Activated CD8-positive, alpha-beta memory T cell treated with anti-CD3 and anti-CD28 coated beads, Interleukin-2, amount 50 U/mL, for 48 hours (primary cell): ENCODE results near the gene FNDC3B.

Experiments
- DNase-seq: peaks from one replicate; pipeline ENCODE4 v3.0.0-alpha.2; 2020

The FNDC3B gene

GRCh38 chr3:172097585-172097984, 58.2 kb downstream of the FNDC3B start:
- DNase-seq, result no peak

GRCh38 chr3:172098698-172099494, 59.5 kb downstream of the FNDC3B start:
- DNase-seq, result no peak

- DNase-seq, result no peak
Observed at GRCh38 chr3:172099495-172099808, 60.1 kb downstream of the FNDC3B start.

- no peak for DNase-seq
Observed at GRCh38 chr3:172100482-172100881, 61.1 kb downstream of the FNDC3B start.

DNA sequence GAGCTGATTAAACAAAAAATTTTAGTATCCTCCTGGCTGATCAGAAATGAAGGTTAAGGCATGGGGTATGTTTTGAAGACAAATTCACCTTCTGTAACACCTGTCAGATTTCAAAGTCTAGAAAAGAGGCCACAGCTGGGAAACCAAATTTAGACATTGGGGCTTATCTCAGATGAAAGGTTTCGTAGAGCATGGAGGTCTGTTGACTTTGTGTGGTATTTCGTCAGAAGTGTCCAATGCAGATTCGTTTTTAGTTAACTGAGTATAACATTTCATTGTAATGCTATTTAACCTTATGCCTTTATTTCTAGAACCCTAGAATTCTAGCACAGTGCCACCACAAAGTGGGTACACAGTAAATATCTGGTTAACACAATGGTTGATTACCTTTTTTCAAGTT, 61.7 kb downstream of the FNDC3B start:
- no peak for DNase-seq

DNA sequence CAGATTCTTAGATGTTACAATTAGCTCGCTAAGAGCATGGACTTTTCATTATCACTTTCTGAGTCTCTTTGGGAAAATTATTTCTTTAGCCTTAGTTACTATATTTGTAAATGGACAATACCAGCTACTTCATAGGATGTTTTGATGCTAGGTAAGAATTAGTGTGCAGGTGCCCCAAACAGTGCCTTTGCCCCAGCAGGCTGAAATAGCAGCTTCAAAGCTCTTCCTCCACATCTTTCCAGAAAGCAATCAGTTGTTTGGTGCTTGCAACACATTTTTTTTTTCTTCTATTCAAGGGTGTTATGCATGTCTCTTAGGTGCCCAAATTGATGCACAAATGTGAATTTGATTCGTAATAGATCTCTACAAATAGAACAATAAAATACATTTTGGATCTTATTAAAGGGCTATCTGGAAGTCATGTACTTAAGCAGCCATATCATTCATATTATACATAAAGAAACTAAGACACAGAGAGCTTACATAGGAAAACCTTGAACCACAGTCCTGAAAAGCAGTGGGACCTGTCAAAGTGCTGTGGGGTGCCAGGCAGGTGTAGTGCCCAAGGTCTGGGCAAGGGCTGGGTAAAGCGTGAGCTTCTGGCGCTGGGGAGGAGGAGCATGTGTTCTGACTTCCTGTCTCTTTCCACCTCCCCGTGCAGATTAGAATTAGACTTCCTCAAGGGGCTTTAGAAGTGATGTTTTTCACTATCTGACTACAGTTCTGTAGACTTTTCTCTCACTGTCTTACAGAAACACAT, 62.9 kb downstream of the FNDC3B start:
- DNase-seq, result no peak

DNA sequence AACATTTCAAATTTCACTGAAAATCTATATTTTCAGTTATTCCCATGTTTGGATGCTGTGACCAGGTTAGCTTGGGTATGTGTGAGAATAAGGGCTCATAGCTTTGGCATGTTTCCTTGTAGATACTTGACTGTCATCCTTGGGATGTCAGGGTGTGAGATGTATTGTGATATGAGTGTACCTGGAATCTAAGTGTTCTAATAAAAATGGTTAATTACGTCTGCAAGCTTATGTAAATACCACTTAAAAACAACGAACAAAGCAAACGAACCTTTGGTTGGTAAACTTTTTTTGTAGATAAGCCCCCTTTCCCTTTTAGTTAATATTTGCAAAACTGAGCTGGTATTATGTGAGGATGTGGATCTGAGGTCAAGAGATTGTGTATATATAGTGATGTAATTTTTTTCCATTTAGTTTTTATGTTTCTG, 63.5 kb downstream of the FNDC3B start:
- DNase-seq, result no peak

GRCh38 chr3:172103724-172104123, 64.3 kb downstream of the FNDC3B start:
- DNase-seq, result no peak

DNA sequence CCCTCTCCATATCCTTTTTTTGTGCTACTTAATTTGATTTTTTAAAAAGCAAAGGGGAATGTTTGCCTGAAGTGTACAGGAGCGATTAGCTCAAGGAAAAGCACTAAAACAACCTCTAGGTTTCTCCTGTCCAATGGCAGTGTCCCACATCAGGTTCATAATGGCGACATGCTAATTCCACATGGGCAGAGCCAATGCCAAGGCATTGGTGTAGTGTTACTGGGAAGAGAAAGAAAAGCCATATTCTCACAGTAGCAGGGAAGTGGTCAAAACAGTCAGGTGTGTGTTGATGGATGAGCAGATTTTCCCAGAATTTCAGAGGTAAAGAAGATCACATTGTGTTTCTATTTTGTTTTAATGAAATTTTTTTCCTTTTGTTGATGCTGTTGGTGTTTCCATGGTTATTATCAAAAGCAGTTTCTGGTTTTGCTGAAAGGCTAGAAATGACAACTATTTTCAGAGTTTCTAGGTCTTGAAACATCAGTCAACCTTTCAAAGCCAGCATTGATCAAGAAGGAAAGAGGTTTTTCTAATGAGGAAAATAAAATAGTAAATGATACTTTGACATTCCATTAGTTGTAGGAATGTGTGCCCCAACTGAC, 65.2 kb downstream of the FNDC3B start:
- no peak for DNase-seq

GRCh38 chr3:172106037-172106954, 66.9 kb downstream of the FNDC3B start:
- no peak for DNase-seq

DNA sequence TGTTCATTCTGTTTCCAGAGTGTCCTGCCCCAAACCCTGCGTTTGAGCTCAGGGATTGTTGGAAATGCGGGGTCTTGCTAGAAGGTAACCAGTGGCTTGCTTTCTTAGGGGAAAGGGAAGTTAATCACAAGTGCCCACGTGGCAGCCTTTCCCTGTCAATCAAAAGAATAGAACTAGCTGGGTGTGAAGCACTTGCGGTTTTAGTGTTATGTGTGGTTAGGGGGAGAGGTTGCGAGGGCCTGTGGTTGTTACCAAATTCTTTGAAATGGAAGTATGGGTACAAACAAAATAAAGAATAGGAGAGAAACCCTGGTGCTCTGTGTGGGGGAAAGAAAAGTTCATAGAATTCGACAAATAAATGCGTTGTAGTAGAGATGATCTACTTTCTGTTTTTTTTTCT, 67.6 kb downstream of the FNDC3B start:
- peak; percentile 69 for DNase-seq

GRCh38 chr3:172107403-172107802, 68.0 kb downstream of the FNDC3B start:
- DNase-seq, result peak; percentile 68

GRCh38 chr3:172110127-172110779, 70.9 kb downstream of the FNDC3B start:
- no peak for DNase-seq

DNA sequence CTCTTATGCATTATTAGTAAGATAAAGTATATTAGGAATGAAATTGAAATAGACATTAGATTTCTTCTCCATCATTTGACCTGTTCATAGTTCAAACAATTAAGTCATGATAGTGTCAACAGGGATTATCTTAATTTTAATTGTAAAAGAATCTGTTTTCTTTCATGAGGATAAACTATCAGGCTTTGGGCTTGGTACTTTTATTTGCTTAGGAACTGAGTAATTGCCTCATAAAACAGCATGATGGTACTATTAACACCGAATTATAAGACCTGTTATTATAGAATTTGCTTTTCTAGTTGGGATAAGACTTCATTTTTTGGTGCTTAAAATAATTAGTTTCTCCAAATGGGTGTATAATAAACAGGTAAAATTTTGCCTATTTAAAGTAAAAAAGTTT, 71.8 kb downstream of the FNDC3B start:
- no peak for DNase-seq

- no peak for DNase-seq
Observed at GRCh38 chr3:172112078-172112733, 72.8 kb downstream of the FNDC3B start.

GRCh38 chr3:172112734-172113120, 73.3 kb downstream of the FNDC3B start:
- DNase-seq, result no peak

DNA sequence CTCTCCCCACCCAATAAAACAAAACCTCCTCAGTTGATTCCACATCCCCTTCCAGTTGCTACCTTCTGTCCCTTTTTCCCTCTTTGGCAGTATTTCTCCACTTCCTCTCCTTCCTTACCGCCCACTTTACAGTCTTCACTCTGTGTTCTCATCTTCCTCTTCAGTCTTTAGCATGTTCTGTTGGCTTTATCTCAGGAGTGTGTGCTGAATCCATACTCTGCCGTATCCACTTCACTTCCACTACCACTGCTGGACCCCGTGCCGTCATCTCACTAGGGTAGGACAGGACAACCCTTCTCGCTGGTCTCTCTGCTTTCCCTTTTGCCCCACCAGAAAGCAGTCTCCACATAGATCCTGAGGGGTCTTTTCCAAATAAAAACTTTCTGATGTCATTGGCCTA, 74.3 kb downstream of the FNDC3B start:
- no peak for DNase-seq

- no peak for DNase-seq
Observed at GRCh38 chr3:172115059-172115458, 75.7 kb downstream of the FNDC3B start.

DNA sequence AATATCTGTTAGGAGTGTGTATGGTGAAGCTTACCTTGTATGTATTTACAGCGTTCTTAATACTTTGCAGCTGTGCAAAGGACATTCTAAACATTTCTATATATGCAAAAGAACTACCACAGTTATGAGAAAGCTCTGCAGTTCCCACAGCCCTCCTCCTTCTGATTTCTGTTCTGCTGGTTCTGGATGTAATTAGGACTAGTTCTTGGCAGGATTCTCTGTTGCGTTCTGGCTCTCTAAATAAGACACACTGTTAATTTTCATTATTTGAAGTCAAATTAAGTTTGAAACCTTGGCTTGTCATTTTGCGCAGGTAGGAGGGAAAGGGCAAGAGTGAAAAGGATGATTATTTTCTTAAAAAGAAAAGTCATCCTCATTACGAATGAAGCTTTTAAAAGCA, 76.4 kb downstream of the FNDC3B start:
- DNase-seq, result no peak

- DNase-seq, result no peak
Observed at GRCh38 chr3:172118019-172118418, 78.6 kb downstream of the FNDC3B start.

GRCh38 chr3:172119266-172119969, 80.0 kb downstream of the FNDC3B start:
- no peak for DNase-seq
